Osteoblast (primary cell): ENCODE data around the gene KISS1. TPM values are rescaled to one million over a fixed set of nuclear protein-coding genes. Genes with fewer than 3 reads are reported as not detected.

Source experiments
- DNase-seq: peaks from one replicate; pipeline ENCODE4 v3.0.0; 2011; ENCODE audit warnings: low spot score, mixed read lengths; ENCODE audit not compliant: insufficient read length; ENCODE audit errors: missing footprints
- H2AFZ ChIP-seq: 2 replicates; pipeline ENCODE4 v1.6.0; 2011; ENCODE audit warnings: mild to moderate bottlenecking, low read length
- H3K27ac ChIP-seq: 2 replicates; pipeline ENCODE4 v1.5.1; 2011; ENCODE audit warnings: mild to moderate bottlenecking, low read depth, low read length, moderate library complexity
- H3K27me3 ChIP-seq: 2 replicates; pipeline ENCODE4 v1.6.0; 2012; ENCODE audit warnings: mild to moderate bottlenecking, control low read depth, inconsistent platforms, low read length, moderate library complexity; ENCODE audit not compliant: insufficient read depth
- H3K36me3 ChIP-seq: 2 replicates; pipeline ENCODE4 v1.5.1; 2011; ENCODE audit warnings: mild to moderate bottlenecking, low read length, control low read depth, moderate library complexity; ENCODE audit not compliant: insufficient read depth
- H3K4me1 ChIP-seq: 2 replicates; pipeline ENCODE4 v1.5.1; 2011; ENCODE audit warnings: mild to moderate bottlenecking, low read length, control low read depth, moderate library complexity; ENCODE audit not compliant: insufficient read depth
- H3K4me2 ChIP-seq: 2 replicates; pipeline ENCODE4 v1.6.0; 2011; ENCODE audit warnings: mild to moderate bottlenecking, low read length; ENCODE audit not compliant: insufficient read depth
- H3K4me3 ChIP-seq: fragments of 200-600 bp; sonication (generic); 3 replicates; pipeline ENCODE4 v1.5.1; 2012; ENCODE audit warnings: mild to moderate bottlenecking, low read length, inconsistent platforms; ENCODE audit not compliant: insufficient read depth
- H3K79me2 ChIP-seq: 2 replicates; pipeline ENCODE4 v1.6.0; 2012; ENCODE audit warnings: mild to moderate bottlenecking, low read length, control low read depth, inconsistent platforms; ENCODE audit not compliant: insufficient read depth
- H3K9me3 ChIP-seq: 2 replicates; pipeline ENCODE4 v1.5.1; 2011; ENCODE audit warnings: low read depth, low read length, control low read depth
- H4K20me1 ChIP-seq: 2 replicates; pipeline ENCODE4 v1.6.0; 2012; ENCODE audit warnings: mild to moderate bottlenecking, low read length, control low read depth; ENCODE audit not compliant: insufficient read depth
- total RNA-seq: library from RNA; depleted of rRNA; stranded (reverse); fragments of >200 nt; gene quantifications from 2 replicates; pipeline ENCODE4 v1.2.3, GENCODE V29; 2012
- TF ChIP-seq, protein P1 (sequence below): IDR thresholded peaks from 2 replicates; pipeline ENCODE4 v1.5.1; 2011; ENCODE audit warnings: mild to moderate bottlenecking, low read depth, low read length, moderate library complexity; ENCODE audit errors: extremely low read depth

KISS1 gene
- total RNA-seq, 1 donor, result not detected

- Histone ChIP-seq H3K4me3 (no peak overlapping the region), H3K79me2 (no peaks in the 10 kb centered on the region), H4K20me1 (no peaks in the 10 kb centered on the region), H3K27ac (no peak overlapping the region), H3K9me3 (no peaks in the 10 kb centered on the region), H3K27me3 (peaks cover 40% of the 10 kb centered on the region), H3K4me2 (no peak overlapping the region), H2AFZ (no peak overlapping the region), H3K36me3 (no peaks in the 10 kb centered on the region), H3K4me1 (peaks cover 11% of the 10 kb centered on the region)
- TF ChIP-seq, protein P1, sequence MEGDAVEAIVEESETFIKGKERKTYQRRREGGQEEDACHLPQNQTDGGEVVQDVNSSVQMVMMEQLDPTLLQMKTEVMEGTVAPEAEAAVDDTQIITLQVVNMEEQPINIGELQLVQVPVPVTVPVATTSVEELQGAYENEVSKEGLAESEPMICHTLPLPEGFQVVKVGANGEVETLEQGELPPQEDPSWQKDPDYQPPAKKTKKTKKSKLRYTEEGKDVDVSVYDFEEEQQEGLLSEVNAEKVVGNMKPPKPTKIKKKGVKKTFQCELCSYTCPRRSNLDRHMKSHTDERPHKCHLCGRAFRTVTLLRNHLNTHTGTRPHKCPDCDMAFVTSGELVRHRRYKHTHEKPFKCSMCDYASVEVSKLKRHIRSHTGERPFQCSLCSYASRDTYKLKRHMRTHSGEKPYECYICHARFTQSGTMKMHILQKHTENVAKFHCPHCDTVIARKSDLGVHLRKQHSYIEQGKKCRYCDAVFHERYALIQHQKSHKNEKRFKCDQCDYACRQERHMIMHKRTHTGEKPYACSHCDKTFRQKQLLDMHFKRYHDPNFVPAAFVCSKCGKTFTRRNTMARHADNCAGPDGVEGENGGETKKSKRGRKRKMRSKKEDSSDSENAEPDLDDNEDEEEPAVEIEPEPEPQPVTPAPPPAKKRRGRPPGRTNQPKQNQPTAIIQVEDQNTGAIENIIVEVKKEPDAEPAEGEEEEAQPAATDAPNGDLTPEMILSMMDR, result no peak
- DNase-seq, result peak; percentile 74
Measured at GRCh38 chr1:204191456-204191855, 4.8 kb downstream of the KISS1 start.

GRCh38 chr1:204190212-204191211 lies 5.8 kb downstream of the KISS1 start:
- H3K4me3 ChIP-seq, result peak overlapping the region; percentile 37
- no peaks in the 10 kb centered on the region for H4K20me1 ChIP-seq
- no peak overlapping the region for H2AFZ ChIP-seq
- H3K27me3 ChIP-seq, result peaks cover 40% of the 10 kb centered on the region
- no peaks in the 10 kb centered on the region for H3K79me2 ChIP-seq
- H3K27ac ChIP-seq, result no peak overlapping the region
- no peaks in the 10 kb centered on the region for H3K36me3 ChIP-seq
- peak overlapping the region; percentile 50 for H3K4me2 ChIP-seq
- no peaks in the 10 kb centered on the region for H3K9me3 ChIP-seq
- peak; percentile 88 for DNase-seq
- TF ChIP-seq, protein P1, result no peak
- peaks cover 6% of the 10 kb centered on the region for H3K4me1 ChIP-seq

- Histone ChIP-seq H3K79me2 (no peaks in the 10 kb centered on the region), H4K20me1 (no peaks in the 10 kb centered on the region), H3K36me3 (no peaks in the 10 kb centered on the region), H3K9me3 (no peaks in the 10 kb centered on the region), H3K4me1 (peaks cover 6% of the 10 kb centered on the region), H3K27me3 (peaks cover 40% of the 10 kb centered on the region), H3K4me2 (no peak overlapping the region), H3K27ac (no peak overlapping the region), H3K4me3 (no peak overlapping the region), H2AFZ (no peak overlapping the region)
- TF ChIP-seq, protein P1, result no peak
- DNase-seq, result peak; percentile 26
Measured at GRCh38 chr1:204188959-204189639, 7.2 kb downstream of the KISS1 start.

- H2AFZ ChIP-seq, result no peak overlapping the region
- TF ChIP-seq, protein P1, result no peak
Measured at GRCh38 chr1:204186597-204186996, 9.7 kb downstream of the KISS1 start.

More at GRCh38 chr1:204186597-204186996, 9.7 kb downstream of the KISS1 start:
- no peaks in the 10 kb centered on the region for H3K9me3 ChIP-seq
- no peak for DNase-seq
- H3K4me1 ChIP-seq, result peaks cover 6% of the 10 kb centered on the region
- no peak overlapping the region for H3K4me3 ChIP-seq
- H3K36me3 ChIP-seq, result no peaks in the 10 kb centered on the region
- no peak overlapping the region for H3K4me2 ChIP-seq
- H4K20me1 ChIP-seq, result no peaks in the 10 kb centered on the region
- no peaks in the 10 kb centered on the region for H3K79me2 ChIP-seq
- H3K27ac ChIP-seq, result no peak overlapping the region
- H3K27me3 ChIP-seq, result peaks cover 32% of the 10 kb centered on the region
